BLaER1 (cell line): ENCODE measurements around the gene PDE6A.

ENCODE experiments used
- H3K27ac ChIP-seq: shearing (Covaris generic); formaldehyde crosslinking; 2 replicates; pipeline ENCODE4 v1.8.1; 2022
- H3K27me3 ChIP-seq: shearing (Covaris generic); formaldehyde crosslinking; 2 replicates; pipeline ENCODE4 v1.8.1; 2022
- H3K36me3 ChIP-seq: shearing (Covaris generic); formaldehyde crosslinking; 2 replicates; pipeline ENCODE4 v1.8.1; 2022
- H3K4me1 ChIP-seq: shearing (Covaris generic); formaldehyde crosslinking; 2 replicates; pipeline ENCODE4 v1.8.1; 2022
- H3K4me2 ChIP-seq: shearing (Covaris generic); formaldehyde crosslinking; 2 replicates; pipeline ENCODE4 v1.8.1; 2022
- H3K4me3 ChIP-seq: shearing (Covaris generic); formaldehyde crosslinking; 2 replicates; pipeline ENCODE4 v1.8.1; 2022
- H3K9ac ChIP-seq: shearing (Covaris generic); formaldehyde crosslinking; 2 replicates; pipeline ENCODE4 v1.8.1; 2022
- H3K9me3 ChIP-seq: shearing (Covaris generic); formaldehyde crosslinking; 2 replicates; pipeline ENCODE4 v1.8.1; 2022
- H4K20me1 ChIP-seq: shearing (Covaris generic); formaldehyde crosslinking; 2 replicates; pipeline ENCODE4 v1.8.1; 2022
- Cebpa-rat ChIP-seq: shearing (Covaris generic); IDR thresholded peaks from 2 replicates; pipeline ENCODE4 v1.8.1; 2022

The PDE6A gene

GRCh38 chr5:149944666-149945065, at the start of gene PDE6A:
TSS of gene PDE6A (minus strand) at chr5:149944793. CDS start at chr5:149944673, 120 bp downstream.
- Histone ChIP-seq H3K27ac (no peak within 1 kb of the TSS), H4K20me1 (no peaks in the 10 kb centered on the region), H3K4me2 (no peak within 1 kb of the TSS), H3K4me1 (no peaks in the 10 kb centered on the region), H3K9me3 (no peaks in the 10 kb centered on the region), H3K9ac (no peak within 1 kb of the TSS), H3K36me3 (no peaks in the 10 kb centered on the region), H3K4me3 (no peak within 1 kb of the TSS), H3K27me3 (no peaks in the 10 kb centered on the region)
- no peak for TF ChIP-seq Cebpa-rat

- H3K36me3 ChIP-seq: peaks cover 15% of the 10 kb centered on the region
- H3K4me2 ChIP-seq: no peak overlapping the region
- H3K9ac ChIP-seq: no peak overlapping the region
- H4K20me1 ChIP-seq: no peaks in the 10 kb centered on the region
- H3K4me1 ChIP-seq: no peaks in the 10 kb centered on the region
- TF ChIP-seq Cebpa-rat: no peak
- no peak overlapping the region for H3K4me3 ChIP-seq
- no peaks in the 10 kb centered on the region for H3K9me3 ChIP-seq
- H3K27ac ChIP-seq: no peak overlapping the region
- no peaks in the 10 kb centered on the region for H3K27me3 ChIP-seq
Observed at GRCh38 chr5:149993471-149993870, 48.9 kb upstream of the PDE6A start.

GRCh38 chr5:149990518-149991376, 46.2 kb upstream of the PDE6A start:
- H3K4me3 ChIP-seq: no peak overlapping the region
- peaks cover 10% of the 10 kb centered on the region for H3K36me3 ChIP-seq
- TF ChIP-seq Cebpa-rat: no peak
- H3K27ac ChIP-seq: no peak overlapping the region
- no peak overlapping the region for H3K9ac ChIP-seq
- no peaks in the 10 kb centered on the region for H3K27me3 ChIP-seq
- H3K4me2 ChIP-seq: no peak overlapping the region
- no peaks in the 10 kb centered on the region for H4K20me1 ChIP-seq
- H3K9me3 ChIP-seq: no peaks in the 10 kb centered on the region
- no peaks in the 10 kb centered on the region for H3K4me1 ChIP-seq

GRCh38 chr5:149988126-149988525, 43.5 kb upstream of the PDE6A start:
- Histone ChIP-seq H3K36me3 (0 out of 2 replicates have a peak, but pooled peaks cover 3% of the 10 kb centered on the region), H3K9ac (no peak overlapping the region), H4K20me1 (no peaks in the 10 kb centered on the region), H3K9me3 (no peaks in the 10 kb centered on the region), H3K4me3 (no peak overlapping the region), H3K4me1 (no peaks in the 10 kb centered on the region), H3K27ac (no peak overlapping the region), H3K4me2 (no peak overlapping the region), H3K27me3 (no peaks in the 10 kb centered on the region)
- no peak for TF ChIP-seq Cebpa-rat

- Histone ChIP-seq H3K36me3 (peaks cover 48% of the 10 kb centered on the region), H3K4me2 (no peak overlapping the region), H3K9me3 (no peaks in the 10 kb centered on the region), H3K4me1 (peaks cover 8% of the 10 kb centered on the region), H4K20me1 (no peaks in the 10 kb centered on the region), H3K9ac (no peak overlapping the region), H3K4me3 (no peak overlapping the region), H3K27ac (no peak overlapping the region), H3K27me3 (no peaks in the 10 kb centered on the region)
- no peak for TF ChIP-seq Cebpa-rat
Observed at GRCh38 chr5:149982505-149982904, 37.9 kb upstream of the PDE6A start.

- Histone ChIP-seq H3K9ac (no peak overlapping the region), H3K36me3 (peaks cover 48% of the 10 kb centered on the region), H3K27ac (no peak overlapping the region), H3K9me3 (no peaks in the 10 kb centered on the region), H3K27me3 (no peaks in the 10 kb centered on the region), H3K4me1 (peaks cover 13% of the 10 kb centered on the region), H3K4me3 (no peak overlapping the region), H4K20me1 (no peaks in the 10 kb centered on the region), H3K4me2 (no peak overlapping the region)
- TF ChIP-seq Cebpa-rat: no peak
Observed at GRCh38 chr5:149981206-149981605, 36.6 kb upstream of the PDE6A start.

- no peak for TF ChIP-seq Cebpa-rat
- peaks cover 48% of the 10 kb centered on the region for H3K36me3 ChIP-seq
- no peak overlapping the region for H3K4me2 ChIP-seq
- H3K9me3 ChIP-seq: no peaks in the 10 kb centered on the region
- H3K9ac ChIP-seq: no peak overlapping the region
- no peak overlapping the region for H3K4me3 ChIP-seq
- peaks cover 13% of the 10 kb centered on the region for H3K4me1 ChIP-seq
- no peaks in the 10 kb centered on the region for H3K27me3 ChIP-seq
- no peaks in the 10 kb centered on the region for H4K20me1 ChIP-seq
- no peak overlapping the region for H3K27ac ChIP-seq
Observed at GRCh38 chr5:149979896-149980295, 35.3 kb upstream of the PDE6A start.

GRCh38 chr5:149975409-149975808, 30.8 kb upstream of the PDE6A start:
- Histone ChIP-seq H4K20me1 (no peaks in the 10 kb centered on the region; the same call in 1 of the 2 replicates), H3K4me3 (no peak overlapping the region), H3K9ac (no peak overlapping the region), H3K27ac (no peak overlapping the region), H3K4me1 (peaks cover 13% of the 10 kb centered on the region), H3K27me3 (no peaks in the 10 kb centered on the region), H3K9me3 (no peaks in the 10 kb centered on the region), H3K36me3 (peaks cover 26% of the 10 kb centered on the region), H3K4me2 (no peak overlapping the region)
- no peak for TF ChIP-seq Cebpa-rat

- Histone ChIP-seq H3K9ac (no peak overlapping the region), H3K27ac (no peak overlapping the region), H3K4me1 (no peaks in the 10 kb centered on the region), H3K36me3 (no peaks in the 10 kb centered on the region), H3K4me2 (no peak overlapping the region), H4K20me1 (no peaks in the 10 kb centered on the region; the same call in 1 of the 2 replicates), H3K4me3 (no peak overlapping the region), H3K27me3 (no peaks in the 10 kb centered on the region), H3K9me3 (no peaks in the 10 kb centered on the region)
- TF ChIP-seq Cebpa-rat: no peak
Observed at GRCh38 chr5:149969181-149969930, 24.8 kb upstream of the PDE6A start.

- TF ChIP-seq Cebpa-rat: no peak
- Histone ChIP-seq H3K9ac (no peak overlapping the region), H3K27ac (no peak overlapping the region), H3K27me3 (no peaks in the 10 kb centered on the region), H3K4me2 (no peak overlapping the region), H3K9me3 (no peaks in the 10 kb centered on the region), H4K20me1 (peaks cover 6% of the 10 kb centered on the region; the same call in 1 of the 2 replicates), H3K36me3 (no peaks in the 10 kb centered on the region), H3K4me3 (no peak overlapping the region), H3K4me1 (peaks cover 2% of the 10 kb centered on the region; the same call in 1 of the 2 replicates)
Observed at GRCh38 chr5:149966946-149967345, 22.4 kb upstream of the PDE6A start.
